Transverse colon (tissue), 4 donors: ENCODE results near the gene CD52. TPM values are rescaled to one million over a fixed set of nuclear protein-coding genes. Genes with fewer than 3 reads are reported as not detected.
A peak's percentile ranks its signal among the peaks of the same experiment; 100 is the strongest.

Experiments
- DNase-seq: peaks from one replicate; pipeline ENCODE4 v3.0.0-alpha.2; 2019
- H3K27ac ChIP-seq, 4 donors: fragments of 200-600 bp; sonication (generic); 2 replicates each; pipeline ENCODE4 v1.5.1; 2016 to 2018; ENCODE audit warnings: inconsistent platforms in 4 of 4
- H3K27me3 ChIP-seq: fragments of 200-600 bp; sonication (generic); 2 replicates; pipeline ENCODE4 v1.5.1; 2017; ENCODE audit warnings: inconsistent platforms
- H3K36me3 ChIP-seq, 4 donors: fragments of 200-600 bp; sonication (generic); 2 replicates each; pipeline ENCODE4 v1.5.1; 2017 to 2019; ENCODE audit warnings: inconsistent platforms in 4 of 4
- H3K4me1 ChIP-seq, 4 donors: fragments of 200-600 bp; sonication (generic); 2 replicates each; pipeline ENCODE4 v1.5.1; 2017 to 2020; ENCODE audit warnings: inconsistent platforms in 4 of 4
- H3K4me3 ChIP-seq, 4 donors: fragments of 200-600 bp; sonication (generic); 1 replicate in 1 of 4; 2 replicates in 3 of 4; pipeline versions ENCODE4 v1.5.1 to v1.6.1; 2017 to 2019; ENCODE audit warnings: inconsistent platforms in 4 of 4
- H3K9me3 ChIP-seq, 2 donors: fragments of 200-600 bp; sonication (generic); 2 replicates each; pipeline ENCODE4 v1.5.1; 2017 to 2019; ENCODE audit warnings: inconsistent platforms in 2 of 2
- CTCF ChIP-seq, 5 experiments: fragments of 200-600 bp in 3 of 5; fragments of 450-650 bp in 2 of 5; sonication (generic) in 3 of 5; IDR thresholded peaks; 1 replicate in 2 of 5; 2 replicates in 3 of 5; pipeline ENCODE4 v1.5.1; 2016 to 2017; ENCODE audit warnings: antibody characterized with exemption in 5 of 5, inconsistent platforms in 3 of 5, mild to moderate bottlenecking in 2 of 5, moderate library complexity in 1 of 5
- EP300 ChIP-seq: sonication (generic); formaldehyde crosslinking; IDR thresholded peaks from one replicate; pipeline ENCODE4 v1.6.1; 2017; ENCODE audit warnings: antibody characterized with exemption, low read depth
- POLR2A ChIP-seq: fragments of 450-650 bp; IDR thresholded peaks from one replicate; pipeline ENCODE4 v1.6.1; 2016; ENCODE audit warnings: antibody characterized with exemption, mild to moderate bottlenecking, moderate library complexity
- POLR2AphosphoS5 ChIP-seq, 3 donors: sonication (generic); formaldehyde crosslinking; IDR thresholded peaks; one replicate each; pipeline ENCODE4 v1.6.1; 2016; ENCODE audit warnings: antibody characterized with exemption in 3 of 3
- WGBS, 2 donors: methylation state at CpG; one replicate each; pipeline ENCODE4 v1.1.5; 2018; ENCODE audit warnings: low coverage in 1 of 2; 5-methylcytosine and 5-hydroxymethylcytosine counted together
- in situ Hi-C, 4 donors: fragments of 200-750 bp; cut with MboI; loops; one replicate each; pipeline versions ENCODE4 v1.15.0 to v1.15.1; 2017; ENCODE audit warnings: low sequenced_read_pairs in 3 of 4, low pct_ligation_motif_present in 1 of 4, low pct_unique_long_range_greater_than_20kb in 1 of 4
- intact Hi-C: fragments of 100-400 bp; cut with DNase I; formaldehyde crosslinking; loops from one replicate; pipeline ENCODE4 v1.15.1; 2023; ENCODE audit warnings: low total_unique reads
- total RNA-seq, 4 donors: library from RNA; depleted of rRNA; stranded (reverse); fragments of >200 nt; gene quantifications; one replicate each; pipeline ENCODE4 v1.1.0, GENCODE V29; 2016

CD52 gene
- total RNA-seq, 4 donors from 2014 or later: 5.3 to 56.1 (median 21.1) TPM; not detected in 1

GRCh38 chr1:26297791-26298124 lies 20.0 kb upstream of the CD52 start:
- 70 to 80% methylated on average over 2 to 6 of the region's 6 CpGs for WGBS, 2 donors
- no peak for DNase-seq
- TF ChIP-seq CTCF (IDR thresholded peaks at IDR 0.05) (no peak), EP300 (no peak), POLR2A (no peak), POLR2AphosphoS5 (IDR thresholded peaks at IDR 0.05) (no peak)

GRCh38 chr1:26300578-26301275 lies 17.0 kb upstream of the CD52 start:
- Histone ChIP-seq H3K27ac (no peak overlapping the region), H3K4me3 (no peak overlapping the region), H3K36me3 (no peaks in the 10 kb centered on the region), H3K4me1 (peaks cover 2 to 6% (median 3%) of the 10 kb centered on the region in 4 donors), H3K9me3 (no peaks in the 10 kb centered on the region), H3K27me3 (no peaks in the 10 kb centered on the region)
- DNase-seq: no peak
- intact Hi-C loops (no loop called here), in situ Hi-C loops (no loop called here)
- TF ChIP-seq CTCF (IDR thresholded peaks at IDR 0.05) (no peak), POLR2A (no peak), EP300 (no peak), POLR2AphosphoS5 (IDR thresholded peaks at IDR 0.05) (no peak)
- 87 to 100% methylated on average over 2 to 11 of the region's 11 CpGs for WGBS, 2 donors

More at GRCh38 chr1:26297791-26298124, 20.0 kb upstream of the CD52 start:
- no peaks in the 10 kb centered on the region for H3K36me3 ChIP-seq
- H3K27ac ChIP-seq: no peak overlapping the region
- H3K4me3 ChIP-seq: no peak overlapping the region
- H3K4me1 ChIP-seq: no peaks in the 10 kb centered on the region
- H3K27me3 ChIP-seq: no peaks in the 10 kb centered on the region
- no peaks in the 10 kb centered on the region for H3K9me3 ChIP-seq
- intact Hi-C loops: loop anchor here (5.0 kb wide), 1 partner anchor 1220 kb away; no protein-coding TSS in a partner anchor
- in situ Hi-C loops: no loop called here

- intact Hi-C loops: no loop called here
- in situ Hi-C loops: no loop called here
- H3K36me3 ChIP-seq: no peaks in the 10 kb centered on the region
- H3K27ac ChIP-seq: no peak overlapping the region
- peaks cover 5 to 16% (median 11%) of the 10 kb centered on the region in 4 donors for H3K4me1 ChIP-seq
- H3K27me3 ChIP-seq: no peaks in the 10 kb centered on the region
- TF ChIP-seq POLR2AphosphoS5 (IDR thresholded peaks at IDR 0.05): no peak
- TF ChIP-seq POLR2A: no peak
- no peak for TF ChIP-seq CTCF (IDR thresholded peaks at IDR 0.05)
- no peak for TF ChIP-seq EP300
- 76% methylated on average over 8 of the region's 8 CpGs; no CpG with 5 or more reads in 1 of the 2 donors for WGBS, 2 donors
- no peaks in the 10 kb centered on the region for H3K9me3 ChIP-seq
- no peak overlapping the region for H3K4me3 ChIP-seq
- no peak for DNase-seq
These were observed 14.9 kb upstream of the CD52 start for GRCh38 chr1:26302733-26303405.

GRCh38 chr1:26305667-26306289 lies 12.0 kb upstream of the CD52 start:
- no peaks in the 10 kb centered on the region for H3K27me3 ChIP-seq
- H3K4me1 ChIP-seq: peaks cover 5 to 16% (median 11%) of the 10 kb centered on the region in 4 donors
- in situ Hi-C loops (no loop called here), intact Hi-C loops (no loop called here)
- no peaks in the 10 kb centered on the region for H3K36me3 ChIP-seq
- H3K9me3 ChIP-seq: no peaks in the 10 kb centered on the region
- TF ChIP-seq POLR2AphosphoS5 (IDR thresholded peaks at IDR 0.05) (no peak), EP300 (no peak), POLR2A (no peak), CTCF (IDR thresholded peaks at IDR 0.05) (no peak)
- H3K27ac ChIP-seq: peak overlapping the region; percentile 47 to 74 (median 62)
- no peak for DNase-seq
- 20 to 31% methylated on average over 2 to 7 of the region's 8 CpGs for WGBS, 2 donors
- peak overlapping the region; percentile 57 to 82 (median 62) for H3K4me3 ChIP-seq
